IPS DF 6.9 (cell line): ENCODE results near the gene TLL2.

Experiments used
- DNase-seq: peaks from one replicate; pipeline ENCODE4 v3.0.0-alpha.2; 2013; ENCODE audit warnings: low read depth, low spot score
- H3K27ac ChIP-seq: one replicate; pipeline ENCODE4 v1.5.1; 2013; ENCODE audit warnings: low read length, control low read depth
- H3K27me3 ChIP-seq: 2 replicates; pipeline ENCODE4 v1.6.1; 2013; ENCODE audit warnings: mild to moderate bottlenecking, low read length; ENCODE audit not compliant: control insufficient read depth, insufficient read depth
- H3K36me3 ChIP-seq: 2 replicates; pipeline ENCODE4 v1.6.1; 2013; ENCODE audit warnings: low read length; ENCODE audit not compliant: control insufficient read depth, insufficient read depth
- H3K4me1 ChIP-seq: 2 replicates; pipeline ENCODE4 v1.6.1; 2013; ENCODE audit warnings: low read length; ENCODE audit not compliant: control insufficient read depth, insufficient read depth
- H3K4me3 ChIP-seq: 2 replicates; pipeline ENCODE4 v1.5.1; 2013; ENCODE audit warnings: mild to moderate bottlenecking, low read length
- H3K9me3 ChIP-seq: 2 replicates; pipeline ENCODE4 v1.6.1; 2013; ENCODE audit warnings: low read length, inconsistent platforms; ENCODE audit not compliant: control insufficient read depth, insufficient read depth
- WGBS: extraction: QIAGEN DNeasy Blood & Tissue Kit; methylation state at CpG from one replicate; pipeline ENCODE4 v1.1.7; 2013; ENCODE audit warnings: mixed read lengths, missing lambda C conversion rate; ENCODE audit not compliant: insufficient read length, insufficient coverage; 5-methylcytosine and 5-hydroxymethylcytosine counted together

The TLL2 gene

DNA sequence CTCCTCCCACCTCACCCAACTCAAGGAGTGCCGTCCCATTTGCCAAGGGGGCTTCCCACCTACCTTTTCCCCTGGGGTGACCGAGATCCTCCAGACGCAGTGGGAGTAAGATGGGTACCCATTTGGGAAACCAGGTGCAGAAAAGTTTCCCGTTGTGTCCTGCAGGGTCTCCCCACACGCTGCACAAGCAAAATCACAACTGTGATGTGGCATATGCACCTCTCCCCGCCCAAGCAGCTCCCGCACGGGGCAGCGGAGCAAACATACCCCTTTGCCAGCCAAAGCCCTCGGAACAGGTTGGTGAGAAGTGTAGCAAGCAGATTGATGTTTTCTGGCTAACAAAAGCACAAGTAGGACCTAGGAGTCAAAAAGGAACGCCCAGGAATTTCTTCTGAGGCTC lies 103.4 kb downstream of the TLL2 start:
- Histone ChIP-seq H3K27ac (no peak overlapping the region), H3K9me3 (no peaks in the 10 kb centered on the region), H3K36me3 (no peaks in the 10 kb centered on the region), H3K27me3 (no peaks in the 10 kb centered on the region), H3K4me3 (no peak overlapping the region), H3K4me1 (no peaks in the 10 kb centered on the region)
- no peak for DNase-seq
- no CpG with 5 or more reads among the region's 11 CpGs for WGBS

DNA sequence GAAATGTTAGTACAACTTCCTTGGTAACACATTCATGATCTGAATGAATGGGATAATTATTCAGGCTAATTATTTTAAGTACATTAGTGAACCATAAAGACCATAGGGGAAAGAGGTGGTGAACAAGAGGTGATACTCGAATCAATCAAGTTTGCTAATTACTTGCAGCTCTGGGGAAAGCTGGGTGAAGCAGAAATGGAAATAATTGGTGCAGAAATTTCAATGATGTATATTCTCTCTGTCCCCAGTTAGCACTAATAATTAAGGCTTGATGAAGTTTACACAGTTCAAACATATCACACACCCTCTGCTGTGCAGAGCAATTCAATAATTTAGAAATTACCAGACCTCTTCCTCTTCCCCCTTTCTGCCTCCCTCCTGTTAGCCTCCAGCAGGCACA lies 105.5 kb downstream of the TLL2 start:
- no peaks in the 10 kb centered on the region for H3K9me3 ChIP-seq
- no CpG with 5 or more reads among the region's 1 CpG for WGBS
- H3K36me3 ChIP-seq: no peaks in the 10 kb centered on the region
- H3K4me1 ChIP-seq: no peaks in the 10 kb centered on the region
- no peak for DNase-seq
- no peaks in the 10 kb centered on the region for H3K27me3 ChIP-seq
- H3K4me3 ChIP-seq: no peak overlapping the region
- H3K27ac ChIP-seq: no peak overlapping the region

- Histone ChIP-seq H3K27ac (no peak overlapping the region), H3K36me3 (no peaks in the 10 kb centered on the region), H3K9me3 (no peaks in the 10 kb centered on the region), H3K27me3 (no peaks in the 10 kb centered on the region), H3K4me3 (no peak overlapping the region), H3K4me1 (no peaks in the 10 kb centered on the region)
- DNase-seq: no peak
- WGBS: no CpG with 5 or more reads among the region's 15 CpGs
These were observed 106.1 kb downstream of the TLL2 start for GRCh38 chr10:96407560-96408069.

DNA sequence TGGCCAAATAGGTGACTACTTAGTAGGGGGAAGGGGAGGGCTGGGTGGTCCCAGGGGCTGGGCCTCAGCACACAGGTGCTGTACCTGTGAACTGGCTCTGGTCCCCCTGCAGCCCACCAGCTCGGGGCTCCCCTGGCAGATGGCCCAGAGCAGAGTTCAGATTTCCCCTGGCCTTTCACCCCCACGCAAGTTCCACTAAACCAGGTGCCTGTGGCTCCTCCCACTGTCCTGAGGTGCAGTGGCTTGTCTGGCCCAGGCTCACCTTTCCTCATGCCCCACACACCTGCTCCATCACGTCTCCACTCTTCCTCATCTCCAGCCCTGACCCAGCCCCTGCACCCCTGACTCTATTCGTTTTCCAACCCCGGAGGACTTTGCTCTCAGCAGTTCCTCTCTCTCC lies 107.6 kb downstream of the TLL2 start:
- no peak for DNase-seq
- H3K9me3 ChIP-seq: no peaks in the 10 kb centered on the region
- WGBS: no CpG with 5 or more reads among the region's 5 CpGs
- H3K27me3 ChIP-seq: no peaks in the 10 kb centered on the region
- no peaks in the 10 kb centered on the region for H3K4me1 ChIP-seq
- no peak overlapping the region for H3K27ac ChIP-seq
- H3K36me3 ChIP-seq: no peaks in the 10 kb centered on the region
- no peak overlapping the region for H3K4me3 ChIP-seq

GRCh38 chr10:96402417-96403305 lies 111.1 kb downstream of the TLL2 start:
- no peaks in the 10 kb centered on the region for H3K36me3 ChIP-seq
- no peaks in the 10 kb centered on the region for H3K4me1 ChIP-seq
- no peaks in the 10 kb centered on the region for H3K27me3 ChIP-seq
- WGBS: no CpG with 5 or more reads among the region's 16 CpGs
- no peak for DNase-seq
- H3K9me3 ChIP-seq: no peaks in the 10 kb centered on the region
- H3K27ac ChIP-seq: no peak overlapping the region
- no peak overlapping the region for H3K4me3 ChIP-seq

- no CpG with 5 or more reads among the region's 7 CpGs for WGBS
- H3K36me3 ChIP-seq: no peaks in the 10 kb centered on the region
- no peak for DNase-seq
- no peak overlapping the region for H3K27ac ChIP-seq
- no peak overlapping the region for H3K4me3 ChIP-seq
- no peaks in the 10 kb centered on the region for H3K27me3 ChIP-seq
- H3K9me3 ChIP-seq: no peaks in the 10 kb centered on the region
- 0 out of 2 replicates have a peak, but pooled peaks cover 1% of the 10 kb centered on the region for H3K4me1 ChIP-seq
These were observed 112.7 kb downstream of the TLL2 start for GRCh38 chr10:96401036-96401435.

DNA sequence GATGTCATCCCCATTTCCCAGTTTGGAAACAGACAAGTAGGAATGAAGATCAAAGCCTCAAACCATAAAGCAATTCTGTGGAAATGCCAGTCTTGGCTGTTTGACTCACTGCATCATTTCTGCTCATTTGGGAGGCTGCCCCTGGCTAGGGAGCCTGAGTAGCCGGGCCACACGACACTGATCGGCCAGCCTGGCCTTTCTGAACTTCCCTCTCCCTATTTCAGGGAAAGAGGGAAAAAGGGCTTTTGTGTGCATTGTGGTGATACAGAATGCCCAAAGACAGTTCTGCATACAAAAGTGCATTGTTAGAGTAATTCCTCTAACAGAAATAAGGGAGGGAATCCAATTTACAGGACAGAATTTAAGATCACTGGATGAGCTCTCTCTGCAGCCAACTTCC lies 113.3 kb downstream of the TLL2 start:
- no peaks in the 10 kb centered on the region for H3K36me3 ChIP-seq
- no peak overlapping the region for H3K4me3 ChIP-seq
- WGBS: no CpG with 5 or more reads among the region's 3 CpGs
- no peak overlapping the region for H3K27ac ChIP-seq
- H3K27me3 ChIP-seq: no peaks in the 10 kb centered on the region
- H3K9me3 ChIP-seq: no peaks in the 10 kb centered on the region
- peaks cover 1% of the 10 kb centered on the region; the same call in 1 of the 2 replicates for H3K4me1 ChIP-seq
- no peak for DNase-seq

DNA sequence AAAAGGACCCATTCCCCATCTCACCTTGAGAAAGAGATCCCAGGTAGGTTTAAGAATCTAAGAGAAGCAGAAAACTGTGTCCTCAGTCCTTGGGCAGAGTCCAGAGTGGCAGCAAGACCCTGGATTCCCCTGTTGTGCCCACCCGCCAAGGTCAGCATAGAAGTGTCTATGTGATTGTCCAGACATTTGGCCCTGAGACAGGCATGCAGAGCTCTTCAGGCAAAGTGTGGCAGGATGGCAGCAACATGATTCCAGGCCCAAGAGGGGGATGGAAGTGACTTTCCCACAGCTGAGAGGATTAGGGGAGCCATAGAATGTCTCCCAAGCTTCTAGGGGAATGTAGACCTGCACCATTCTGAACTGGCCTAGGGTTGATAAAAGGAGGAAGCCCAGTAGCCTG lies 115.8 kb downstream of the TLL2 start:
- Histone ChIP-seq H3K9me3 (no peaks in the 10 kb centered on the region), H3K27me3 (no peaks in the 10 kb centered on the region), H3K36me3 (no peaks in the 10 kb centered on the region), H3K27ac (no peak overlapping the region), H3K4me1 (peaks cover 1% of the 10 kb centered on the region; the same call in 1 of the 2 replicates), H3K4me3 (no peak overlapping the region)
- DNase-seq: no peak
- WGBS: no CpG with 5 or more reads among the region's 1 CpG

- H3K27me3 ChIP-seq: no peaks in the 10 kb centered on the region
- peaks cover 1% of the 10 kb centered on the region; the same call in 1 of the 2 replicates for H3K4me1 ChIP-seq
- no peaks in the 10 kb centered on the region for H3K36me3 ChIP-seq
- no CpG with 5 or more reads among the region's 24 CpGs for WGBS
- DNase-seq: peak; percentile 71
- H3K27ac ChIP-seq: no peak overlapping the region
- no peak overlapping the region for H3K4me3 ChIP-seq
- H3K9me3 ChIP-seq: no peaks in the 10 kb centered on the region
These were observed 117.5 kb downstream of the TLL2 start for GRCh38 chr10:96395931-96396877.

- no CpG with 5 or more reads among the region's 7 CpGs for WGBS
- Histone ChIP-seq H3K4me1 (no peaks in the 10 kb centered on the region), H3K4me3 (no peak overlapping the region), H3K27ac (no peak overlapping the region), H3K9me3 (no peaks in the 10 kb centered on the region), H3K36me3 (no peaks in the 10 kb centered on the region), H3K27me3 (no peaks in the 10 kb centered on the region)
- no peak for DNase-seq
These were observed 123.3 kb downstream of the TLL2 start for GRCh38 chr10:96390460-96390864.
